Measurements from ENCODE around the gene SH3D21.

The SH3D21 gene

DNA sequence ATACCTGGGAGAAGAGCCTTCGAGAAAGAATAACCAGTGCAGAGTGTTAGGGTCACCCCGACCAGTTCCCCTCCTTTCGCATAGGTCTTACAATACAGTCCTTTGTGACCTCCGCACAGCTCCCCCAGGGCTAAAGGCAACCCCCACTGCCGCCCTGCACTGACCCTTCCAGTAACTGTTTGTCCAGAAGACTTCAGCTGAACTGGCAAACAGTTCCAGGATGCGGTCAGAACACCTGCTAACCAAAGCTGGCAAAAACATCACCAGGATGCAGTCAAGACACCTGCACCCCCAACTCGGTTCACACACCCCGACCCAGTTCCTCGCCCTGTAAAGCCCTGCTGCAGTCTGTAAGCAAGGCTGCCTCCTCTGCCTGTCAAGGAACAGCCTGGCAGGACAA, 23.6 kb downstream of the SH3D21 start:
- DNase-seq (ENCODE audit: low spot score) = no peak

DNA sequence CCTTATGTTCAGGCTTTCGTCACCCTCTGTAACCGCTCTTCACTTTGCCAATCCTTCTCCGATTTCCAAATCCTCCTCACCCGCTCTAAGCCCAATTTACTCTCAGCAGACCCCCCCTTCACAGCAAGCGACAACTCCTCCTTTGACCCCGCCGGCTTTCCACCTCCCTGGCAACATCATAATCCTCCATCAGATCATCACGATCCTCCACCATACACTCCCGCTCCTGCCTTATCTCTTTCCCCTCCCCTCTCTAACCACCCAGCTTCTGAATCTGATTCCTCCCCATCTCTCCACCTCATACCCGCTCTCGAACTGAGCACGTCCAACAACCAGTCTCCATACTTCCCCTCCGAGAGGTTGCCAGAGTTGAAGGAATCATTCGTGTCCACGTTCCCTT, 24.8 kb downstream of the SH3D21 start:
- TF ChIP-seq, protein P1, sequence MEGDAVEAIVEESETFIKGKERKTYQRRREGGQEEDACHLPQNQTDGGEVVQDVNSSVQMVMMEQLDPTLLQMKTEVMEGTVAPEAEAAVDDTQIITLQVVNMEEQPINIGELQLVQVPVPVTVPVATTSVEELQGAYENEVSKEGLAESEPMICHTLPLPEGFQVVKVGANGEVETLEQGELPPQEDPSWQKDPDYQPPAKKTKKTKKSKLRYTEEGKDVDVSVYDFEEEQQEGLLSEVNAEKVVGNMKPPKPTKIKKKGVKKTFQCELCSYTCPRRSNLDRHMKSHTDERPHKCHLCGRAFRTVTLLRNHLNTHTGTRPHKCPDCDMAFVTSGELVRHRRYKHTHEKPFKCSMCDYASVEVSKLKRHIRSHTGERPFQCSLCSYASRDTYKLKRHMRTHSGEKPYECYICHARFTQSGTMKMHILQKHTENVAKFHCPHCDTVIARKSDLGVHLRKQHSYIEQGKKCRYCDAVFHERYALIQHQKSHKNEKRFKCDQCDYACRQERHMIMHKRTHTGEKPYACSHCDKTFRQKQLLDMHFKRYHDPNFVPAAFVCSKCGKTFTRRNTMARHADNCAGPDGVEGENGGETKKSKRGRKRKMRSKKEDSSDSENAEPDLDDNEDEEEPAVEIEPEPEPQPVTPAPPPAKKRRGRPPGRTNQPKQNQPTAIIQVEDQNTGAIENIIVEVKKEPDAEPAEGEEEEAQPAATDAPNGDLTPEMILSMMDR (IDR thresholded peaks at IDR 0.05; ENCODE audit: extremely low read depth, missing control alignments) = no peak

More for the DNA sequence above, 23.6 kb downstream of the SH3D21 start:
- TF ChIP-seq, protein P1 (IDR thresholded peaks at IDR 0.05; ENCODE audit: extremely low read depth, missing control alignments) = no peak

DNA sequence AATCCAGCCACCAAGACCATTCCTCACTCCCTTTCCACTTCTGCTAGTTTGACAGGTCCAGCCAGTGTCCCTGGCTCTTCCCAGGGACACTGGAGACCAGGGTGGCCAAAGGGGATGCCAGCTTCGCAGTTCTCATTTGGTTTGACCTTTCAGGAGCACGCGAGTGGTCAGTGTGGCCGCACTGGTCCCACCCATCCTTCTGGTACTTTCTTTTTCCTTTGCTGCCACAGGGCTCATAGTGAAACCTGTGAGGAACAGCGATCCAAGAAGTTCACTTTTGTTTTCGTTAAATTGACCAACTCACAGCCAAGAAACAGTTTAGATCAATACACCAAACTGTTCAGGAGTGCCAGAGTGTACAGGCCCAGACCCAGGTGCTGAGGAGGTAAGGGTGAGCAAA, 31.7 kb downstream of the SH3D21 start:
- DNase-seq (ENCODE audit: low spot score) = no peak
- TF ChIP-seq, protein P1 (IDR thresholded peaks at IDR 0.05; ENCODE audit: extremely low read depth, missing control alignments) = no peak

More for the DNA sequence above, 24.8 kb downstream of the SH3D21 start:
- no peak for DNase-seq (ENCODE audit: low spot score)

- DNase-seq (ENCODE audit: low spot score) = no peak
- TF ChIP-seq, protein P1 (IDR thresholded peaks at IDR 0.05; ENCODE audit: extremely low read depth, missing control alignments) = no peak
Observed at GRCh38 chr1:36339215-36339614, 33.0 kb downstream of the SH3D21 start.

- TF ChIP-seq, protein P1 (IDR thresholded peaks at IDR 0.05; ENCODE audit: extremely low read depth, missing control alignments) = no peak
- DNase-seq (ENCODE audit: low spot score) = no peak
Observed at GRCh38 chr1:36339615-36340014, 33.4 kb downstream of the SH3D21 start.

DNA sequence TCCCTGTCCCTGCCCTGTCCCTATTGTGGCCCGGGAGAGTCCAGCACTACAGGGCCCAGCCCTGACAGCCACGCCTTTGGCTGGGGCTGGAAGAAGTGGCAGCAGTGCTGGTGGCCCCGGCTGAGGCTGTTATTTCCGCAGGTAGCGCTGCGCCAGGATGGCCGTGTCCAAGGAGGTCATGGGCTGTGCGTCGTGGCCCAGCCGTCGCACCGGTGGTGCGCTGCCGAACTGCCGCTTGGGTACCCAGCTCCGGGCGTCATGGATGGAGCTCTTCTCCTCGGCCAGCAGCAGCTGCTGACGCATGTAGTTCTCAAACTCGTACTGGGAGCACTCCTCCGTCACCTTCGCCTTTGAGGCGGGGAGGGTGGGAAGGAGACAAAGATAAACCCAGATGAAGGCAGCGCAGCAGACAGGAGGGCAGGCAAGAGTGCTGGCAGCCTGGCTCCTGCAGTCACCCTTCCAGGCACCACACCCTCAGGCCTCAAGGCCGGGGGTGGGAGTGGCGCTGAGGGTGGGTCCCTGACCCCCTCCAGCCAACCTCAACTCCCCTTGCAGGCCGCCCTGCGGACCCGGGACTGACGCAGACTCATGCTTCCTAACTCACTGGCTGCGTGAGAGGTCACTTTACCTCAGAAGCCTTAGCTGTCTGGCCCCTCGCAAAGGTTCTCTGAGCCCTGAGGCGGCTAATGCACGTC, 35.6 kb downstream of the SH3D21 start:
- no peak for DNase-seq (ENCODE audit: low spot score)
- TF ChIP-seq, protein P1 (IDR thresholded peaks at IDR 0.05; ENCODE audit: extremely low read depth, missing control alignments) = no peak

DNA sequence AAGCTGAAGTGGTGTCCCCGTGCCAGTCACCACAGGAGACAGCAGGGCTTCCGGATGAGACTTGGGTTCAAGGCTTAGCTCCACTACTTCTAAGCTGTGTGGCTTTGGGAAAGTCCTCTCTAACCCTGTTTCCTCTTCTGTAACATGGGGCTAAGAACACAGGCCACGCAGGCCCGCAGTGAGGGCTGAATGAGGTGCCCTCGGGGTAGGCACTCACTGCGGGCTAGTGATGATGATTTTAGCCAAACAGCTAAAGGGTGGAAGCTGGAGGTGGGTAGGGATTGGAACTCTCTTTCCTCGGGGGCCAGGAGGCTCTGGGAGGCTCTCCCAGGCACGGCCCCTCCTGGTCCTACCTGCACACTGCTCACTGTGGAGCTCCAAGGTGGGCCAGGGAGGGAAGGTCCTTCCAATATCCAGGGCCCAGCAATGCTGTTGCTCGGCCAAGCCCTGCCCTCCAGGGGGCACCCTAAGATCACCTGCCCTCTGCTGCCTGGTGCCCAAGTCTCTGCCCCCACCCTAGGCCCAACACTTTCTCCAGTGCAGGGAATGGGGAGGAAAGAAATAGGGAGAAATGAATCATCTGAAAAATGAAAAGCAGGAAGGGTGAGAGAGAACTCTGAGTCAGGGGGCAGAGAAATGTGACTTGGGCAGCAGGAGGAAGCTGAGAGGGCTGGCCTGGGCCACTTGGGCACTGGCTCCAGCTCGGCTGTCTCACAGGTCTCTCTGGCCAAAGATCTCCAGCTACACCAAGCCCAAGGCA, 36.4 kb downstream of the SH3D21 start:
- DNase-seq (ENCODE audit: low spot score) = peak; percentile 73

More for the DNA sequence above, 36.4 kb downstream of the SH3D21 start:
- TF ChIP-seq, protein P1 (IDR thresholded peaks at IDR 0.05; ENCODE audit: extremely low read depth, missing control alignments) = peak; percentile 74
